Osteocyte (in vitro differentiated cells): ENCODE measurements around the gene CARMIL3. TPM values are rescaled to one million over a fixed set of nuclear protein-coding genes. Genes with fewer than 3 reads are reported as not detected.

Experiments
- DNase-seq: peaks from one replicate; pipeline ENCODE4 v3.0.0; 2021; ENCODE audit warnings: mixed read lengths; ENCODE audit not compliant: unreplicated experiment; ENCODE audit errors: extremely low spot score
- H3K27ac Mint-ChIP-seq: one replicate; pipeline ENCODE4 v1.8.0; 2021; ENCODE audit warnings: mild to moderate bottlenecking, mixed read lengths; ENCODE audit not compliant: unreplicated experiment
- H3K27me3 Mint-ChIP-seq: one replicate; pipeline ENCODE4 v1.8.0; 2021; ENCODE audit warnings: mixed read lengths; ENCODE audit not compliant: unreplicated experiment
- H3K36me3 Mint-ChIP-seq: one replicate; pipeline ENCODE4 v1.8.0; 2021; ENCODE audit warnings: mixed read lengths; ENCODE audit not compliant: unreplicated experiment
- H3K4me1 Mint-ChIP-seq: one replicate; pipeline ENCODE4 v1.8.0; 2021; ENCODE audit warnings: mixed read lengths; ENCODE audit not compliant: unreplicated experiment
- H3K4me3 Mint-ChIP-seq: one replicate; pipeline ENCODE4 v1.8.0; 2021; ENCODE audit warnings: mild to moderate bottlenecking, moderate library complexity, mixed read lengths; ENCODE audit not compliant: unreplicated experiment
- H3K9me3 Mint-ChIP-seq: one replicate; pipeline ENCODE4 v1.8.0; 2021; ENCODE audit warnings: mixed read lengths; ENCODE audit not compliant: unreplicated experiment
- total RNA-seq: library from RNA; stranded (reverse); gene quantifications from 2 replicates; pipeline ENCODE4 v1.2.1, GENCODE V29; 2021
- TF ChIP-seq, protein P1 (sequence below): fragments of 200-600 bp; sonication (generic); IDR thresholded peaks from 2 replicates; pipeline ENCODE4 v1.5.0; 2021; ENCODE audit warnings: antibody characterized with exemption, mild to moderate bottlenecking, moderate library complexity

CARMIL3 gene
- total RNA-seq, 1 donor from 2014 or later = 0.35 TPM

DNA sequence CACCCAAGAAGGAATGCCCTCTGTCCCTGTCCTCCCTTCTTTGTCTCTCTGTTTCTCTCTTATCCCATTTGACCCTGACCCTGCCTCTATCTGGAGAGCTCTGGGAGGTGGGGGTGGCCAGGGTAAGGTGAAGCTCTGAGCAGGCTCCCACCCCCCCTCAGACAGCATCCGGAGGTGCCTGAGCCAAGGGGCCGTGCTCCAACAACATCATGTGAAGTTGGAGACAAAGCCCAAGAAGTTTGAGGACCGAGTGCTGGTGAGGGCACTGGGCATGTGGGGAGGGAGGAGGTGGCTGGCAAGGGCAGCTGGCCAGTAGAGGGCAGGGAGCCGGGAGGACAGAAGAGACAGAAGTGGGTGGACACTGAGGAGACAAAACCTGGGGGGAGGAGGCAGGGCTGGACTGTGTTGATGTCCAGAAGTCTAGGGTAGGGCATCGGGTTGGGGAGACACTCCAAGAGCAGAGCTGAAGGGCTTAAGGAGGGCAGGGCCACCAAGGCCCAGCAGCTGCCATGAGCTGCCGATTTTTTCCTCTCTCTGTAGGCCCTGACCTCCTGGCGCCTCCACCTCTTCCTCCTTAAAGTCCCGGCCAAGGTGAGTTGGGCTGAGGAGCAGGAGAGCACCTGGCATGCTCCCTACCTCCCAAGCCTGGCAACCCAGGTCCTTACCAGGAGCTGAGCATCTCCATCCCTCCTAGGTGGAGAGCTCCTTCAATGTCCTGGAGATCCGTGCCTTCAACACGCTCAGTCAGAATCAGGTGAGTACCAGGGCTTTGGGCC is 1.9 kb downstream of the CARMIL3 start:
- TF ChIP-seq, protein P1, sequence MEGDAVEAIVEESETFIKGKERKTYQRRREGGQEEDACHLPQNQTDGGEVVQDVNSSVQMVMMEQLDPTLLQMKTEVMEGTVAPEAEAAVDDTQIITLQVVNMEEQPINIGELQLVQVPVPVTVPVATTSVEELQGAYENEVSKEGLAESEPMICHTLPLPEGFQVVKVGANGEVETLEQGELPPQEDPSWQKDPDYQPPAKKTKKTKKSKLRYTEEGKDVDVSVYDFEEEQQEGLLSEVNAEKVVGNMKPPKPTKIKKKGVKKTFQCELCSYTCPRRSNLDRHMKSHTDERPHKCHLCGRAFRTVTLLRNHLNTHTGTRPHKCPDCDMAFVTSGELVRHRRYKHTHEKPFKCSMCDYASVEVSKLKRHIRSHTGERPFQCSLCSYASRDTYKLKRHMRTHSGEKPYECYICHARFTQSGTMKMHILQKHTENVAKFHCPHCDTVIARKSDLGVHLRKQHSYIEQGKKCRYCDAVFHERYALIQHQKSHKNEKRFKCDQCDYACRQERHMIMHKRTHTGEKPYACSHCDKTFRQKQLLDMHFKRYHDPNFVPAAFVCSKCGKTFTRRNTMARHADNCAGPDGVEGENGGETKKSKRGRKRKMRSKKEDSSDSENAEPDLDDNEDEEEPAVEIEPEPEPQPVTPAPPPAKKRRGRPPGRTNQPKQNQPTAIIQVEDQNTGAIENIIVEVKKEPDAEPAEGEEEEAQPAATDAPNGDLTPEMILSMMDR = no peak
- Mint-ChIP-seq H3K9me3 (no peaks in the 10 kb centered on the region), H3K27me3 (peaks cover 46% of the 10 kb centered on the region), H3K4me3 (peak overlapping the region; percentile 66), H3K36me3 (no peaks in the 10 kb centered on the region), H3K4me1 (peaks cover 10% of the 10 kb centered on the region), H3K27ac (no peak overlapping the region)
- no peak for DNase-seq

DNA sequence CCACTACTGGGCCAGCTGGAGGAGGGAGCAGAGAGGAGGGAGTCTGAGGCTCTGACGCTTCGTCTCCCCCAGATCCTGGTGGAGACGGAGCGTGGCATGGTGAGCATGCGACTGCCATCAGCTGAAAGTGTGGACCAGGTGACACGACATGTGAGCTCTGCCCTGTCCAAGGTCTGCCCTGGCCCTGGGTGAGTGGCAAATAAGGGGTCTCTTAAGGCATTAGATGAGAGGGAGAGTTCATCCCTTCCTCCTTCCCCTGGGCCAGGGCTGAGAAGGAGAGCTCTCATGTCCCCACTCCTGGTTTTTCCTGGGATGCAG is 2.5 kb downstream of the CARMIL3 start:
- TF ChIP-seq, protein P1 = no peak
- Mint-ChIP-seq H3K4me1 (peaks cover 10% of the 10 kb centered on the region), H3K27me3 (peaks cover 41% of the 10 kb centered on the region), H3K4me3 (no peak overlapping the region), H3K36me3 (no peaks in the 10 kb centered on the region), H3K9me3 (no peaks in the 10 kb centered on the region), H3K27ac (no peak overlapping the region)
- DNase-seq = no peak

DNA sequence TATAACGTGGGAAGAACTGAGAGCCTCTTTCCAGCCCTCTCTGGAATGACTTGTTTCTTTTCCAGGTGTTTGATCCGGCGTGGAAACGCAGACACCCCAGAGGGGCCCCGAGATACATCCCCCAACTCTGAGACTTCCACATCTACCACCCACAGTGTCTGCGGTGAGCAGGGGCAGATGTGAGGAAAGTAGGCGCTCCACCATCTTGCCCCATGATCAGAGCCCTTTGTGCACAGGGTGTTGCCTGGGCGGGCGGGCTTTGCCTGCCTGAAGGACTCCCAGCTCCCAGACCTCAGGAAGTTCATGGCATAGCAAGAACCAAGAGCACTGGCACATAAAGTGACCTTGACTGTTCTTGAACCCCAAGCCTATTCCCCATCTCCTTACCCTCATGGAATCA is 2.8 kb downstream of the CARMIL3 start:
- Mint-ChIP-seq H3K27me3 (peaks cover 37% of the 10 kb centered on the region), H3K4me3 (no peak overlapping the region), H3K27ac (no peak overlapping the region), H3K9me3 (no peaks in the 10 kb centered on the region), H3K36me3 (no peaks in the 10 kb centered on the region), H3K4me1 (peaks cover 10% of the 10 kb centered on the region)
- DNase-seq = no peak
- TF ChIP-seq, protein P1 = no peak

DNA sequence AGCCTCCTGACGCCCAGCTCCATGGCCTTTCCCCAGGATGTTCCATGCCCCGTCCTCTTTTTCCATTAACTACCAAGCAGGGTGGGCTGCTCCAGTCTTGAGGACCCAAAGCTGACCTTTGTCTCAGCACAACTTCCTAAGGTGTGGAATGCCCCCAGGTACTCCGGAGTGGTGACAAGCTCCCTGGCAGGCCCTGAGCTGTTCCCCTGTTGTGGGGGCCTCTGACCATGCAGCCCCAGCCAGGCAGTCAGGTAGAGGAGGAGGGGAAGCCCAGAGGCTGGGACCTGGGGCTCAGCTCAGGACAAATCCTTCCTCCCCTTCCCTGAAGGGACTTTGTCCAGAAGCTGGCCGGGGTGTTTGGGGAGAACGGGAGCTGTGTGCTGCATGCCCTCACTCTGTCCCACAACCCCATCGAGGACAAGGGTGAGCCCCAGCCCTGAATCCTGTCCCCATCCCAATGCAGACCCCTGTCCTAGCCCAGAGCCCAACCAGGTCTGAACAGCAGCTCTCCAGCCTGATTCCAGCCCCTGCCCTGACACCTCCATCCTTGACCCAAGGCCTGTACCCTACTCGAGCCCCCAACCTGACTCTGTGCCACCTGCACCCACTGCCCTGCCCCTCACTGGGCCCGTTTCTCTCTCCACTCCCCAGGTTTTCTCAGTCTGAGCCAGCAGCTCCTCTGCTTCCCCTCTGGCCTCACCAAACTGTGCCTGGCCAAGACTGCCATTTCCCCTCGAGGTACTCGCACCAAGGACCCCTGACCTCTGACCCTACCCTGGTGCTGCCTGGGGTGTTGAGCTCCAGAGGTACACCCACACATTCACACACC is 4.4 kb downstream of the CARMIL3 start:
- Mint-ChIP-seq H3K36me3 (no peaks in the 10 kb centered on the region), H3K27me3 (peaks cover 22% of the 10 kb centered on the region), H3K27ac (no peak overlapping the region), H3K9me3 (no peaks in the 10 kb centered on the region), H3K4me1 (peaks cover 7% of the 10 kb centered on the region), H3K4me3 (no peak overlapping the region)
- DNase-seq = no peak
- TF ChIP-seq, protein P1 = no peak

DNA sequence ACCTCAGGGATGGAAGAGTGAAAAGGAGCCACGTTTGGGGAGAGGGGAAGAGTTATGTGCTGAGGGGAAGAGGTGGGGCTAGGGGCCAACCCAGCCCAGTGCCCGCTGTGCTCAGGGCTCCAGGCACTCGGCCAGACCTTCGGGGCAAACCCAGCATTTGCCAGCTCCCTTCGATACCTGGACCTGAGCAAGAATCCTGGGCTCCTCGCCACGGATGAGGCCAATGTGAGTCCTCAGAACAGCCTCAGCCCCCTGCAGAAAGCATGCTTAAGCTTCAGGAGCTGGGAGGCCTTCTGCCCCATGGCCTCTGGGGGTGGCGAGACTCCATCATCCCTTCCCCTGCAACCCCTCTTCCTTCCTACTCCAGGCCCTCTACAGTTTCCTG is 5.0 kb downstream of the CARMIL3 start:
- no peak overlapping the region for H3K27ac Mint-ChIP-seq
- H3K4me3 Mint-ChIP-seq = no peak overlapping the region
- no peaks in the 10 kb centered on the region for H3K9me3 Mint-ChIP-seq
- peaks cover 5% of the 10 kb centered on the region for H3K4me1 Mint-ChIP-seq
- peaks cover 19% of the 10 kb centered on the region for H3K27me3 Mint-ChIP-seq
- no peaks in the 10 kb centered on the region for H3K36me3 Mint-ChIP-seq
- TF ChIP-seq, protein P1 = no peak
- DNase-seq = no peak
